ENCODE data around the gene SIGLEC11.
A peak's percentile ranks its signal among the peaks of the same experiment; 100 is the strongest.

The SIGLEC11 gene

GRCh38 chr19:49929611-49930482, 31.1 kb downstream of the SIGLEC11 start:
- peak overlapping the region; percentile 76 for H3K4me2 ChIP-seq (ENCODE audit: insufficient read depth, low read length)
- no peaks in the 10 kb centered on the region for H3K27me3 ChIP-seq (ENCODE audit: insufficient read depth, low read length, poor library complexity)
- peaks cover 86% of the 10 kb centered on the region for H3K79me2 ChIP-seq (ENCODE audit: insufficient read depth, low read length)
- ATAC-seq (ENCODE audit: insufficient read depth, low read depth): peak; percentile 78
- H4K20me1 ChIP-seq (ENCODE audit: insufficient read depth, low read length): peaks cover 64% of the 10 kb centered on the region
- peak overlapping the region; percentile 97 for H3K27ac ChIP-seq (ENCODE audit: low read length)
- TF ChIP-seq EZH2 (IDR thresholded peaks at IDR 0.05; ENCODE audit: borderline replicate concordance, low read depth, low read length, severe bottlenecking) (no peak), CTCF (IDR thresholded peaks at IDR 0.05; ENCODE audit: borderline replicate concordance, extremely low read depth, low read length, poor library complexity, severe bottlenecking) (peak; percentile 13)
- H3K9me3 ChIP-seq (ENCODE audit: insufficient read depth, low read length, severe bottlenecking): no peaks in the 10 kb centered on the region
- peaks cover 72% of the 10 kb centered on the region for H3K36me3 ChIP-seq (ENCODE audit: insufficient read depth, low read length)
- DNase-seq: peak; percentile 97
- H3K9ac ChIP-seq (ENCODE audit: low read depth, low read length): peak overlapping the region; percentile 94
- peak overlapping the region; percentile 78 for H2AFZ ChIP-seq (ENCODE audit: low read depth, low read length)
- H3K4me3 ChIP-seq (ENCODE audit: low read depth in 1 of 2, low read length in 2 of 2): peak overlapping the region; percentile 97; a peak in 3 of 4 replicates
- peaks cover 67% of the 10 kb centered on the region for H3K4me1 ChIP-seq (ENCODE audit: insufficient read depth, low read length)

DNA sequence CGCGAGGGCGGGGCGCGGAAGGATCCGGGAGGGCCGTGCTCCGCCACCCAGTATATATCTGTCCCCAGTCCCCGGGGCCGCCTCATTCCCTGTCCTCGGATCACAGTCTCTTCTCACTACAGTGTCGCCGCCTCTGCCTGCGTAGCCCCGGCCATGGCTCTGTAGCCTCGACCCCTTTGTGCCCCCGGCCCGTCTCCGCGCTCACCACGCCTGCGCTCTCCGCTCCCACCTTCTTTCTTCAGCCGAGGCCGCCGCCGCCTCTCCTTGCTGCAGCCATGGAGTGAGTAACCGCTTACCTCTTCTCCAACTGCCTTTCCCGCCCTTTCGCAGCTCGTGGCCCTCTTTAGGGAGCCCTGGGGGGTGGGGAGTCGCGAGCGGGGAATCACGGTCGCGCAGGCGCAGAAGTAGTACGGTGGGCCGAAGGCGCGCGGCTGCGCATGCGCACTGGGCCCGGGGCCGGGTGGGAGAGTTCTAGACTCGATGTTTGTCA, 31.8 kb downstream of the SIGLEC11 start, which contains the start of the genes ATF5 and NUP62:
ATF5 (plus strand) TSS at position 85 of the 490 bp plus-strand sequence. CDS start 1,646 bp downstream, outside the sequence.
NUP62 (minus strand) TSS at position 384 of the 490 bp plus-strand sequence. CDS start 19,697 bp downstream, outside the sequence.
- Histone ChIP-seq H3K9me3 (ENCODE audit: insufficient read depth, low read length, severe bottlenecking) (no peaks in the 10 kb centered on the region), H4K20me1 (ENCODE audit: insufficient read depth, low read length) (peaks cover 71% of the 10 kb centered on the region), H3K27ac (ENCODE audit: low read length) (peak within 1 kb of the TSS; percentile 97), H2AFZ (ENCODE audit: low read depth, low read length) (peak within 1 kb of the TSS; percentile 78), H3K9ac (ENCODE audit: low read depth, low read length) (peak within 1 kb of the TSS; percentile 94), H3K27me3 (ENCODE audit: insufficient read depth, low read length, poor library complexity) (no peaks in the 10 kb centered on the region), H3K4me2 (ENCODE audit: insufficient read depth, low read length) (peak within 1 kb of the TSS; percentile 76), H3K4me1 (ENCODE audit: insufficient read depth, low read length) (peaks cover 74% of the 10 kb centered on the region), H3K36me3 (ENCODE audit: insufficient read depth, low read length) (peaks cover 79% of the 10 kb centered on the region), H3K4me3 (ENCODE audit: low read depth in 1 of 2, low read length in 2 of 2) (peak within 1 kb of the TSS; percentile 97), H3K79me2 (ENCODE audit: insufficient read depth, low read length) (peaks cover 93% of the 10 kb centered on the region)
- DNase-seq (peak; percentile 93), ATAC-seq (ENCODE audit: insufficient read depth, low read depth) (peak; percentile 46)
- no peak for TF ChIP-seq CTCF (IDR thresholded peaks at IDR 0.05; ENCODE audit: borderline replicate concordance, extremely low read depth, low read length, poor library complexity, severe bottlenecking)
- TF ChIP-seq EZH2 (IDR thresholded peaks at IDR 0.05; ENCODE audit: borderline replicate concordance, low read depth, low read length, severe bottlenecking): no peak

GRCh38 chr19:49927526-49928264, 33.3 kb downstream of the SIGLEC11 start:
- ATAC-seq (ENCODE audit: insufficient read depth, low read depth): no peak
- TF ChIP-seq CTCF (IDR thresholded peaks at IDR 0.05; ENCODE audit: borderline replicate concordance, extremely low read depth, low read length, poor library complexity, severe bottlenecking): no peak
- no peak for TF ChIP-seq EZH2 (IDR thresholded peaks at IDR 0.05; ENCODE audit: borderline replicate concordance, low read depth, low read length, severe bottlenecking)
- Histone ChIP-seq H3K36me3 (ENCODE audit: insufficient read depth, low read length) (peaks cover 84% of the 10 kb centered on the region), H3K9ac (ENCODE audit: low read depth, low read length) (peak overlapping the region; percentile 94), H3K4me1 (ENCODE audit: insufficient read depth, low read length) (peaks cover 85% of the 10 kb centered on the region), H3K4me2 (ENCODE audit: insufficient read depth, low read length) (peak overlapping the region; percentile 76), H3K79me2 (ENCODE audit: insufficient read depth, low read length) (peaks cover 96% of the 10 kb centered on the region), H4K20me1 (ENCODE audit: insufficient read depth, low read length) (peaks cover 75% of the 10 kb centered on the region), H3K9me3 (ENCODE audit: insufficient read depth, low read length, severe bottlenecking) (no peaks in the 10 kb centered on the region), H2AFZ (ENCODE audit: low read depth, low read length) (no peak overlapping the region), H3K27ac (ENCODE audit: low read length) (peak overlapping the region; percentile 97), H3K4me3 (ENCODE audit: low read depth in 1 of 2, low read length in 2 of 2) (peak overlapping the region; percentile 6 to 97; a peak in 3 of 4 replicates), H3K27me3 (ENCODE audit: insufficient read depth, low read length, poor library complexity) (no peaks in the 10 kb centered on the region)
- DNase-seq: no peak

Measured in DND-41 (cell line).